AG08396 (cell line): ENCODE data around the gene RMRP.

Experiments used
- DNase-seq: peaks from one replicate; pipeline ENCODE4 v3.0.0; 2012; ENCODE audit warnings: low spot score, mixed read lengths

The RMRP gene

DNA sequence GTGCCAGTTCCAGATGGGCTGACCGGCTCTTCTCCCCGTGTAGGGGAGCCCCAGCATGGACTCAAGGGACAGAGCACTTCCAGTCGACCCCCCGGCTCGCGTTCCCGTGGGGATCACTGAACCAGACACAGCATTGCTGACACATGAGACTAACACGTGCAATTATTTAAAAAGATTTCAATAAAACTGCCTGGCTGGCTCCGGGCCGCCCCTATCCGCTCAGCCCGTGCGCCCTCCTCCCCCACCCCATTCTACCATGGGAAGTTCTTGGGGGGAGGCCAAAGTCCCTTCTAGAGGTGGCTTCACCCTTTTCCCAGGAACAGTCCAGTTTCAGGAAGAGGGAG, 48.0 kb downstream of the RMRP start:
- DNase-seq = no peak

DNA sequence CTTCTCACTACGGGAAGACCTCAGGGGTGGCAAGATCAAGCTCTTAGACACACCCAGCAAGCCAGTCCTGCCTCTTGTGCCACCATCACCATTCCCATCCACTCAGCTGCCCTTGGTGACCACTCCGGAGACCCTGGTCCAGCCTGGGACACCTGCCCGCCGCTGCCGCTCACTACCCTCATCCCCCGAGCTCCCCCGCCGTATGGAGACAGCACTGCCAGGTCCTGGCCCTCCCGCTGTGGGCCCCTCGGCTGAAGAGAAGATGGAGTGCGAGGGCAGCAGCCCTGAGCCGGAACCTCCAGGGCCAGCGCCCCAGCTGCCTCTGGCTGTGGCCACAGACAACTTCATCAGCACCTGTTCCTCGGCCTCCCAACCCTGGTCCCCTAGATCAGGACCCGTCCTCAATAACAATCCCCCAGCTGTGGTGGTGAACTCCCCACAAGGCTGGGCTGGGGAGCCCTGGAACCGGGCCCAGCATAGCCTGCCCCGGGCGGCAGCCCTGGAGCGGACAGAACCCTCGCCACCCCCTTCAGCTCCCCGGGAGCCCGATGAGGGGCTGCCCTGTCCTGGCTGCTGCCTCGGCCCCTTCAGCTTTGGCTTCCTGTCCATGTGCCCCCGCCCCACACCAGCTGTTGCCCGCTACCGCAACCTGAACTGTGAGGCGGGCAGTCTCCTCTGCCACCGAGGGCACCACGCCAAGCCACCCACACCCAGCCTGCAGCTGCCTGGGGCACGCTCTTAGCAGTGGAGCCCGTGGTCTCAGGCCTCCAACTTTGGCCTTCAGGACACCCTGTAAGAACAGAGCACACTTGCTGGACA, 48.6 kb downstream of the RMRP start:
- DNase-seq = no peak

DNA sequence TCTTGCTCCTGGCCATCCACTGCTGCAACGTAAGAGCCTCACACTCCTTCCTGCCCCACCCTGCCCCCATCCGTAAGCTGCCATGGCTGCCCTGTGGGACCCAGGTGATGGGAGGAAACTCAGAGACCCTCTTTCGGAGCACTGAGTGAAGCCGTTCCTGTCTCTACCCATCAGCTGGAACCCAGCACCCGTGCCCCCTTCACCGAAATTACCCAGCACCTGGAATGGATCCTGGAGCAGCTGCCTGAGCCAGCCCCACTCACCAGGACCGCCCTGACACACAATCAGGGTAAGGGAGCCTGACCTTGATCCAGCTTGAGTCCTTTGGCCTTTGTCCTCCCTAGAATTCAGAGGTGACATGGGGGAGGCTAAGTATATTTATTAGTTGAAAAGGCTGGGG, 49.6 kb downstream of the RMRP start:
- DNase-seq = no peak
